Epidermal melanocyte (primary cell): ENCODE measurements around the gene DMPK.
"Not testable (repeated sequence)": the region's sequence is repeated elsewhere in the genome, so short reads cannot be mapped to it uniquely, and the experiment has no call there.

Experiments used
- DNase-seq: peaks from one replicate; pipeline ENCODE4 v3.0.0; 2011; ENCODE audit warnings: low spot score; ENCODE audit not compliant: insufficient read length

DMPK gene

DNA sequence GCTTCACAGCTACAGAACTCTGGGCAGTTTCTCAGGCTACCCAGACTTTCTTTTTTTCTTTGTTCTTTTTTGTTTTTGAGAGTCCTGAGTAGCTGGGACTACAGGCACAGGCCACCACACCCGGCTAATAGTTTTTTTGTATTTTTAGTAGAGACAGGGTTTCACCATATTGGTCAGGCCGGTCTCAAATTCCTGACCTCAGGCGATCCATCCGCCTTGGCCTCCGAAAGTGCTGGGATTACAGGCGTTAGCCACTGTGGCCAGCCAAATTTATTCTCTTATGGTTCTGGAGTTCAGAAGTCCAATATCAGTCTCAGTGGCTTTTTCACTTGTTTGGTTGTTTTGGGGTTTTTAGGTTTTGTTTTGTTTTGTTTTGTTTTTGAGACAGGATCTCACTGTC, 36.7 kb downstream of the DMPK start:
- DNase-seq: no peak

GRCh38 chr19:45742969-45743368, 39.3 kb downstream of the DMPK start:
- no peak for DNase-seq

DNA sequence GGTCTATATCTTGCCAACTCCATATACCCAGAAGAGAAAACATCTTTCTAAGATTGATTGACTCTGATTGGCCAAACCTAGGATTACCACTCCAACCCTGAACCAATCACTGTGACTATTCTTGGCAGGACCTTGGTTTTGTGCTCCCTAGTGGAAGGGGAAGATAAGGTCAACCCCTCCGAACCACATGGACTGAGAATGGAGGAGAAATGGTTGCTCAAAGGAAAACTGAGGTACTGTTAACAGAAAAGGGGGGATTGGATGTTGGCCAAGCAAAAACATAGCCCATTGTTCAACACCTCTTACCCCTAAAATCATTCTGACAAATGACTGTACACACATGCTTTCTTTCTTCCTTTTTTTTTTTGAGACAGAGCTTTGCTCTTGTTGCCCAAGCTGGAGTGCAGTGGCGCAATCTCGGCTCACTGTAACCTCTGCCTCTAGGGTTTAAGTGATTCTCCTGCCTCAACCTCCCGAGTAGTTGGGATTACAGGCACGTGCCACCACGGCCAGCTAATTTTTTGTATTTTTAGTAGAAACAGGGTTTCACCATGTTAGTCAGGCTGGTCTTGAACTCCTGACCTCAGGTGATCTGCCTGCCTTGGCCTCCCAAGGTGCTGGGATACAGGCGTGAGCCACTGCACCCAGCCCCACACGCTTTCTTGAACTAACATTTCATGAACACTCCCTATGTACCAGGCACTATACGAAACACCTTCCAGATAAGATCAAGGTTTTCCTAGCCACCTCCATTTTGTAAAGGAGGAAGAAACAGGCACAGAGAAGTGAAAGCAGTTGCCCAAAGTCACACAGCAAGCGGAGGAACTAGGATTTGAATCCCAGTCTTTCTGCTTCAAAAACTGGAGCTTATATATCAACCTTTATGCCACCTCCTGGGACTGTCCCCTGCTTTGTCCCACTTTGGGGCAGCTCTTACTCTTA, 42.5 kb downstream of the DMPK start:
- no peak for DNase-seq

GRCh38 chr19:45733160-45733810, 49.0 kb downstream of the DMPK start, which contains the start of gene MEIOSIN:
MEIOSIN (plus strand) TSS chr19:45733439; CDS start chr19:45735377, 1,938 bp downstream.
- DNase-seq: no peak

DNA sequence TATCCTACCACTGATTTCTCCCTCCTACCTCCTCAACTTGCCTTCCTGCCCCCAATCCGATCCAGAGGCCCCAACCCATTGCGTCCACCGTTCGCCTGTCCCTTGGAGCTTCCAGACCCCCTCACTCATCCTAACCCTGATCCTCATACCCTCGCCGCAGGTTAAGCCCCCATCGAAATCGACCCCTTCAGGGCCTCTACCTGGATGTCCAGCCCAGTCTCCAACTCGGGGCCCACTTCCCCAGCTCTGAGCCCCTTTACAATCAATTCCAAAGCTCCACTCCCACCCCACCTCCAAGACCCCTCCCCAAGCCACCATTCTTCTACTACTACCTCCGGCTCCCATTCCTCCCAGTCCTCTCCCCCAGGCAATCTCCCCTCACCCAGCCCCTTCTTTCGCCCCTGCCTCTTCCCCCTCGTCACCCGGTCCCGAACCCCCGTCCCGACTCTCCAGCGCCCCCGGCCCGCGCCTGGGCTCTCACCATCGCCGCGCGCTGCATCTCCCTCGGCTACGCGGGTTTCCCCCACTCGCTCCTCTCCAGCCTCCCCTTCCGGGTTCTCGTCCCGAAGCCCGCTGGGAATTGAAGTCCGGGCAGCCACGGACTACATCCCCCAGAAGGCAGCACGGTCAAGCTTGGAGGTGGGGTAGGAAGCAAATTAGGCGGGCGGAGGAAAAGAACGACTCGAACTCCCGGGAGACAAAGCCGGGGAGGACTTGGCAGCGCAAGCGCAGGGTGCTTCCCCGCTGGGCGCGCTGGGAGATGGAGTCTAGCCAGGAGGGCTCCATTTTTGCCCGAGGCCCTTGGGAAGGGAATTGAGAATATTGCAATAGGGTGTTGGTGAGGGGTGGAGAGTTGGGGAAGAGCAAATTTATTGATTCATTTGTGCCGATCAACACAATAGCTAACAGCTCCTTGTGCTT, 51.7 kb downstream of the DMPK start, which contains the start of gene FBXO46:
Gene FBXO46, minus strand, starts transcription at position 529 of the 921 bp plus-strand sequence. CDS start 17,401 bp downstream, outside the sequence.
- peak; percentile 96 for DNase-seq

DNA sequence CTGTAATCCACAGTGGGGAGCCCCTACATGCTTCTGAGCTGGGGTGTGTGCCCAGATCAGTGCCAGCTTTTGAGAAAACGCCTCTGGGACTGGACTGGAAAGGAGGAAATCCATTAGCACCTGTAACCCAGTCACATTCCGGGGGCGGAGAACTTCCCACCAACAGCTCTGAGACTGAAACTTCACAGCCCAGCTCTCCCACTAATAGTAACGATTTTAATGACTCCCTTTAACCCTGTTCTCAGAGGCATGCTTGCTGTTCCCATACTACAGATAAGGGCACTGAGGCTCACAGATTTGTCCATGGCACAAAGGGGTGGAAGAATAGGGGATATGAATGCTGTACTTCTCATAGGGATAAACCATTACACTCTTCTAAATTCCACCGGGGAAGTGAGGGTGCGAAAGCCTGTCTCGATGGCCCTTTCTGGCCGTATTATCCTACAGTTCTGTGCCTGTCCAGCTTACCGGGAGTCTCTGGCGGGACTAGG, 52.4 kb downstream of the DMPK start:
- no peak for DNase-seq

GRCh38 chr19:45728683-45729082, 53.6 kb downstream of the DMPK start:
- not testable (repeated sequence) for DNase-seq

DNA sequence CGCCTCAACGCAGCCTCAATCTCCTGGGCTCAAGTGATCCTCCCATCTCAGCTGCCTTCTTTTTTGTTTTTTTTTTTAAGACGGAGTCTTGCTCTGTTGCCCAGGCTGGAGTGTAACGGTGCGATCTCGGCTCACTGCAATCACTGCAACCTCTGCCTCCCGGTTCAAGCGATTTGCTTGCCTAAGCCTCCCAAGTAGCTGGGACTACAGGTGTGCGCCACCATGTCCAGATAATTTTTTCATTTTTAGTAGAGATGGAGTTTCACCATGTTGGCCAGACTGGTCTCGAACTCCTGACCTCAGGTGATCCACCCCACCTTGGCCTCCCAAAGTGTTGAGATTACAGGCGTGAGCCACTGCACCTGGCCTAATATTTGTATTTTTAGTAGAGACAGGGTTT, 62.2 kb downstream of the DMPK start:
- DNase-seq: not testable (repeated sequence)
